Measurements from ENCODE around the gene BTBD7. TPM values are rescaled to one million over a fixed set of nuclear protein-coding genes. Genes with fewer than 3 reads are reported as not detected.
A peak's percentile ranks its signal among the peaks of the same experiment; 100 is the strongest.

The BTBD7 gene
- total and polyA plus RNA-seq, 9 of the 15 experiments (the other 6 are each of a cell fraction or from before 2014, with no cell fraction given) = 2.5 to 12.9 (median 6.2) TPM

GRCh38 chr14:93295541-93296220 is 37.2 kb downstream of the BTBD7 start:
- Histone ChIP-seq H3K4me2 (ENCODE audit: insufficient read depth, low read length) (no peak overlapping the region), H3K4me3 (no peak overlapping the region), H3K27ac (ENCODE audit: extremely low read depth, low read depth, low read length) (no peak overlapping the region), H3K9ac (ENCODE audit: insufficient read depth in 1 of 2, low read depth in 2 of 2, low read length in 2 of 2) (no peak overlapping the region), H3K4me1 (replicated peaks in 1 of 2; ENCODE audit: control insufficient read depth in 2 of 2, insufficient read depth in 2 of 2, low read length in 2 of 2) (no peaks in the 10 kb centered on the region), H3K9me1 (ENCODE audit: control insufficient read depth, insufficient read depth, low read length) (no peaks in the 10 kb centered on the region), H3K27me3 (ENCODE audit: control insufficient read depth in 2 of 2, insufficient read depth in 2 of 2, low read length in 2 of 2) (no peaks in the 10 kb centered on the region), H3K9me3 (replicated peaks; ENCODE audit: control insufficient read depth, insufficient read depth, low read depth, low read length) (no peaks in the 10 kb centered on the region), H2AFZ (ENCODE audit: low read depth, low read length) (no peak overlapping the region), H4K20me1 (replicated peaks; ENCODE audit: control insufficient read depth, insufficient read depth, low read length) (no peaks in the 10 kb centered on the region), H3K79me2 (ENCODE audit: control insufficient read depth, insufficient read depth, low read length) (peaks cover 11% of the 10 kb centered on the region), H3K36me3 (ENCODE audit: control insufficient read depth, insufficient read depth, low read length) (peaks cover 12% of the 10 kb centered on the region; the same call in 1 of the 3 replicates)
- FAIRE-seq (peak; percentile 15), DNase-seq (ENCODE audit: extremely low read depth in 1 of 4, low spot score in 3 of 4) (no peak), ATAC-seq (no peak)
- ChIA-PET POLR2A (no interaction called here), CTCF (ENCODE audit: low intra/inter-chr PET ratio) (no interaction called here)
- intact Hi-C loops (cut with micrococcal nuclease) (no loop called here), in situ Hi-C loops (cut with MboI) (no loop called here)
- WGBS (ENCODE audit: insufficient coverage, low coverage, missing lambda C conversion rate) = 80% methylated on average over 6 of the region's 6 CpGs
- no TSS peak for BruUV-seq (replicated peaks)
- no peak for TF ChIP-seq MCM2 (IDR thresholded peaks at IDR 0.05; ENCODE audit: low read depth)
- no peak for TF ChIP-seq ZNF431 (CRISPR knock-in tag; IDR thresholded peaks at IDR 0.05)
- TF ChIP-seq TARDBP (IDR thresholded peaks at IDR 0.05) = no peak
- no peak for TF ChIP-seq ZC3H11A (IDR thresholded peaks at IDR 0.05; ENCODE audit: low read depth, low read length)
- TF ChIP-seq L3MBTL2 (IDR thresholded peaks at IDR 0.05) = no peak
- no peak for TF ChIP-seq SMARCC2 (IDR thresholded peaks at IDR 0.05; ENCODE audit: low read depth)
- TF ChIP-seq CBX5 (IDR thresholded peaks at IDR 0.05; ENCODE audit: borderline replicate concordance, low read depth) = no peak
- no peak for TF ChIP-seq DMBX1 (CRISPR knock-in tag; IDR thresholded peaks at IDR 0.05; ENCODE audit: borderline replicate concordance)
- TF ChIP-seq CBX8 (IDR thresholded peaks at IDR 0.05; ENCODE audit: borderline replicate concordance, extremely low read depth, low read depth, low read length, poor library complexity, severe bottlenecking) = no peak
- TF ChIP-seq NR2C1 (IDR thresholded peaks at IDR 0.05) = no peak
- TF ChIP-seq NR2C1 (tag; IDR thresholded peaks at IDR 0.05) = no peak
- no peak for TF ChIP-seq TCF15 (CRISPR knock-in tag; IDR thresholded peaks at IDR 0.05)
- TF ChIP-seq NFE2L1 (tag; IDR thresholded peaks at IDR 0.05; ENCODE audit: borderline replicate concordance, low read depth) = no peak
- no peak for TF ChIP-seq ZNF778 (CRISPR knock-in tag; IDR thresholded peaks at IDR 0.05)

Measured in K562 (cell line).